PC-3 (cell line): Measurements from ENCODE around the gene HERC2. TPM values are rescaled to one million over a fixed set of nuclear protein-coding genes. Genes with fewer than 3 reads are reported as not detected.

Experiments
- ATAC-seq: fragments of 200-7000 bp; cut with Tn5 transposase; 2 replicates; pipeline ENCODE4 v1.9.1; 2020; ENCODE audit warnings: mild to moderate bottlenecking, moderate library complexity
- BruUV-seq: library from RNA; stranded (reverse); fragments of 400-500 nt; replicated peaks from 2 replicates; lab custom pipeline; 2021; lab: Mats Ljungman, UMichigan
- CTCF ChIA-PET: fragments of 300-600 bp; sonication (Branson Sonifier 250); formaldehyde crosslinking; loops from one replicate; lab custom pipeline; 2022; ENCODE audit warnings: antibody characterized with exemption; lab: Charles Lee
- POLR2A ChIA-PET: fragments of 300-600 bp; sonication (Branson Sonifier 250); formaldehyde crosslinking; loops from one replicate; lab custom pipeline; 2022; ENCODE audit warnings: antibody characterized with exemption; ENCODE audit not compliant: unreplicated experiment; lab: Charles Lee
- DNase-seq: peaks from one replicate; pipeline ENCODE4 v3.0.0-alpha.2; 2015
- H2AFZ ChIP-seq: fragments of 300-600 bp; sonication (generic); 2 replicates; pipeline ENCODE4 v1.6.0; 2016; ENCODE audit warnings: antibody characterized with exemption, low read length
- H3F3A ChIP-seq: fragments of 300-600 bp; sonication (generic); one replicate; pipeline ENCODE4 v1.6.0; 2017; ENCODE audit warnings: antibody characterized with exemption, low read length, control low read depth, mild to moderate bottlenecking; ENCODE audit not compliant: unreplicated experiment
- H3K27ac ChIP-seq: fragments of 300-600 bp; sonication (generic); 2 replicates; pipeline ENCODE4 v1.5.1; 2016; ENCODE audit warnings: mild to moderate bottlenecking, low read length
- H3K27me3 ChIP-seq: fragments of 300-600 bp; sonication (generic); 2 replicates; pipeline ENCODE4 v1.6.1; 2016; ENCODE audit warnings: low read length, mixed read lengths
- H3K36me3 ChIP-seq: fragments of 300-600 bp; sonication (generic); 2 replicates; pipeline ENCODE4 v1.6.1; 2016; ENCODE audit warnings: low read depth, mixed run types, low read length, mixed read lengths
- H3K4me1 ChIP-seq: fragments of 300-600 bp; sonication (generic); 2 replicates; pipeline ENCODE4 v1.5.1; 2016; ENCODE audit warnings: low read length; ENCODE audit not compliant: insufficient read depth
- H3K4me2 ChIP-seq: fragments of 300-600 bp; sonication (generic); 2 replicates; pipeline ENCODE4 v1.6.0; 2016; ENCODE audit warnings: low read length
- H3K4me3 ChIP-seq: fragments of 300-600 bp; sonication (generic); 2 replicates; pipeline ENCODE4 v1.5.1; 2016; ENCODE audit warnings: mild to moderate bottlenecking, low read length, mixed read lengths
- H3K79me2 ChIP-seq: fragments of 300-600 bp; sonication (generic); 2 replicates; pipeline ENCODE4 v1.6.1; 2017; ENCODE audit warnings: low read length, mixed read lengths
- H3K9ac ChIP-seq: fragments of 300-600 bp; sonication (generic); 2 replicates; pipeline ENCODE4 v1.6.0; 2016; ENCODE audit warnings: mild to moderate bottlenecking, low read length
- H3K9me2 ChIP-seq: fragments of 300-600 bp; sonication (generic); replicated peaks from 2 replicates; pipeline ENCODE4 v1.6.1; 2016; ENCODE audit warnings: mixed run types, low read length, mixed read lengths
- H3K9me3 ChIP-seq: fragments of 300-600 bp; sonication (generic); 2 replicates; pipeline ENCODE4 v1.6.1; 2016; ENCODE audit warnings: low read length, mixed read lengths
- H4K20me1 ChIP-seq: fragments of 300-600 bp; sonication (generic); 2 replicates; pipeline ENCODE4 v1.6.1; 2016; ENCODE audit warnings: low read length, mixed read lengths
- CTCF ChIP-seq: fragments of 300-600 bp; sonication (generic); conservative IDR thresholded peaks from 2 replicates; pipeline ENCODE4 v1.5.1; 2017; ENCODE audit warnings: antibody characterized with exemption, low read depth, mild to moderate bottlenecking, low read length
- EZH2 ChIP-seq: fragments of 300-600 bp; sonication (generic); IDR thresholded peaks from one replicate; pipeline ENCODE4 v1.6.1; 2017; ENCODE audit warnings: antibody characterized with exemption, mild to moderate bottlenecking, low read length; ENCODE audit not compliant: unreplicated experiment
- EZH2phosphoT487 ChIP-seq: fragments of 300-600 bp; sonication (generic); IDR thresholded peaks from 2 replicates; pipeline ENCODE4 v1.6.1; 2018; ENCODE audit warnings: mild to moderate bottlenecking, antibody characterized with exemption, low read length, borderline replicate concordance
- intact Hi-C: fragments of 100-400 bp; cut with micrococcal nuclease; formaldehyde crosslinking; loops from 2 replicates; pipeline ENCODE4 v1.9.0; 2023
- total RNA-seq: library from RNA; depleted of rRNA; stranded (reverse); fragments of >200 nt; gene quantifications from 2 replicates; pipeline ENCODE4 v1.2.3, GENCODE V29; 2014

The HERC2 gene
- total RNA-seq, 1 experiment from 2014 or later = 45.9 TPM

- Histone ChIP-seq H3K4me2 (no peak overlapping the region), H2AFZ (no peak overlapping the region), H3K27ac (no peak overlapping the region), H3F3A (no peaks in the 10 kb centered on the region), H3K9ac (no peak overlapping the region), H4K20me1 (no peaks in the 10 kb centered on the region), H3K79me2 (no peaks in the 10 kb centered on the region), H3K4me1 (no peaks in the 10 kb centered on the region), H3K27me3 (no peaks in the 10 kb centered on the region), H3K9me2 (no peaks in the 10 kb centered on the region), H3K9me3 (no peaks in the 10 kb centered on the region), H3K36me3 (peaks cover 38% of the 10 kb centered on the region), H3K4me3 (no peak overlapping the region)
- DNase-seq = no peak
- intact Hi-C loops = no loop called here
- ChIA-PET CTCF (no interaction called here), POLR2A (no interaction called here)
- ATAC-seq = no peak
- no TSS peak for BruUV-seq
- TF ChIP-seq CTCF (no peak), EZH2phosphoT487 (no peak), EZH2 (no peak)
Observed at GRCh38 chr15:28265334-28266019, 56.5 kb downstream of the HERC2 start.

GRCh38 chr15:28264166-28264565 lies 57.8 kb downstream of the HERC2 start:
- no peak overlapping the region for H3K4me2 ChIP-seq
- H3K9ac ChIP-seq = no peak overlapping the region
- H3K36me3 ChIP-seq = peaks cover 40% of the 10 kb centered on the region
- no peaks in the 10 kb centered on the region for H3K27me3 ChIP-seq
- H2AFZ ChIP-seq = no peak overlapping the region
- H4K20me1 ChIP-seq = no peaks in the 10 kb centered on the region
- DNase-seq = no peak
- ATAC-seq = no peak
- ChIA-PET POLR2A (no interaction called here), CTCF (no interaction called here)
- no peaks in the 10 kb centered on the region for H3K9me2 ChIP-seq
- H3K27ac ChIP-seq = no peak overlapping the region
- H3K9me3 ChIP-seq = no peaks in the 10 kb centered on the region
- intact Hi-C loops = no loop called here
- no peaks in the 10 kb centered on the region for H3F3A ChIP-seq
- no peaks in the 10 kb centered on the region for H3K4me1 ChIP-seq
- no TSS peak for BruUV-seq
- H3K4me3 ChIP-seq = no peak overlapping the region
- no peak for TF ChIP-seq EZH2phosphoT487
- TF ChIP-seq EZH2 = no peak
- TF ChIP-seq CTCF = no peak
- no peaks in the 10 kb centered on the region for H3K79me2 ChIP-seq

- no TSS peak for BruUV-seq
- H3K9me3 ChIP-seq = no peaks in the 10 kb centered on the region
- H3K79me2 ChIP-seq = peaks cover 7% of the 10 kb centered on the region; the same call in 1 of the 2 replicates
- ATAC-seq (no peak), DNase-seq (no peak)
- ChIA-PET CTCF (no interaction called here), POLR2A (no interaction called here)
- intact Hi-C loops = no loop called here
- H2AFZ ChIP-seq = no peak overlapping the region
- no peak overlapping the region for H3K9ac ChIP-seq
- H3K4me2 ChIP-seq = no peak overlapping the region
- H3K9me2 ChIP-seq = no peaks in the 10 kb centered on the region
- no peaks in the 10 kb centered on the region for H4K20me1 ChIP-seq
- no peak overlapping the region for H3K4me3 ChIP-seq
- TF ChIP-seq EZH2phosphoT487 (no peak), EZH2 (no peak), CTCF (no peak)
- no peak overlapping the region for H3K27ac ChIP-seq
- no peaks in the 10 kb centered on the region for H3F3A ChIP-seq
- peaks cover 28% of the 10 kb centered on the region for H3K36me3 ChIP-seq
- H3K4me1 ChIP-seq = no peaks in the 10 kb centered on the region
- no peaks in the 10 kb centered on the region for H3K27me3 ChIP-seq
Observed at GRCh38 chr15:28262438-28262837, 59.5 kb downstream of the HERC2 start.
